Nucleus accumbens (tissue), 56 donors: Measurements from ENCODE around the gene ARHGAP24.
"Not testable (repeated sequence)": the region's sequence is repeated elsewhere in the genome, so short reads cannot be mapped to it uniquely, and the experiment has no call there.

Experiments
- DNase-seq, 56 donors: peaks; one replicate each; lab custom pipeline; 2025; lab: John Stamatoyannopoulos, UW

ARHGAP24 gene

DNA sequence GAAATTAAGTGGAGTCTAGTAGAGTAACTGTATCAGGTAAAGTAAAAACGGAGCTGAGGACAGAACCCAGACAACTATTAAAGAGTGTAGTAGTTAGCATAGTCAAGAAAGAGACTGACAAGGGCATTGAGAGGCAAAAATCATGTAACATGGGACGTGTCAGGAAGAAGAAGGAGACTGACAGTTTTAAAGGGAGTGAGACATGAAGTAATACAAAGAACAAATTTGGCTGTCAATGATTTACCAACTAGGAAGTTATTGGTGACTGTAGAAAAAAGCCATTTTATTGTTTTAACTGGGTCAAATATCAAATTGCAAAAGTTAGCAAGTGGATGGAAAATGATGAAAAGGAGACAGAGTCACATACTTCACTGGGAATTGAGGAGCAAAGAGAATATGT lies 462.6 kb downstream of the ARHGAP24 start:
- no peak for DNase-seq

DNA sequence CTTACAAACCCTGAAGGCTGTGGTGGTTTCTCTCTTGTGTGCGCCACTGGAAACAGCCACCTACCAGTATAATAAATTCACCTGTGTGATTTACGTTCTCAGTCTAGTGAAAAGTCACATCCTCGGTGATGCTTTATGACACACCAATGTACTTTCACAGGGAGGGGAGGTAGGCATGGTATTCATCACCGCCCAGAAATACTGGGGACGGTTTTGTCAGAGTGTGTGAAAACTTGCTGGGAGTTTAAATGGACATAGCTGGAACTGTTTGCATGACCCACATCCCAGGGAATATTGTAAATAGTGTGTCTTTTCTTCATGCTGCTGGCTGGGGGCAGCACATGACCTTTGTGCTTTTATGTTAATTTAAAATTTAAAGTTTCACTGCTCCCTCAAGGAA lies 463.1 kb downstream of the ARHGAP24 start:
- no peak for DNase-seq

DNA sequence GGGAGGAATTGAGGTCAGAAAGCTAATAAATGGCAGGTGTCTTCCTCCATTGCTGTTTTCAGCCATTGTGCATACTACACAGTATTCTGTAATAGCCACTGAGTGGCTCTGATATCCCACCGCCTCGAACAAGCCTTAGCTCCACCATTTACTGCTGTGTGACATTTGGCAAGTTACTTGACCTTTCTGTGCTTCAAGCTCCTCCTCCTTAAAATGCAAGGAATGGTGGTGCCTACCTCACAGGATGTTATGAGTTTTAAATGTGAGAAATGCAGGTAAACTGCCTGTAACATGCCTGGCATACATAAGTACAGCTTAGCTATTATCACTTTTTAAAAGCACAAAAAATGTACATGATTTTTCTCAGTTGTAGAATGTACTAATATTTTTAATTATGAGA lies 464.0 kb downstream of the ARHGAP24 start:
- no peak for DNase-seq

DNA sequence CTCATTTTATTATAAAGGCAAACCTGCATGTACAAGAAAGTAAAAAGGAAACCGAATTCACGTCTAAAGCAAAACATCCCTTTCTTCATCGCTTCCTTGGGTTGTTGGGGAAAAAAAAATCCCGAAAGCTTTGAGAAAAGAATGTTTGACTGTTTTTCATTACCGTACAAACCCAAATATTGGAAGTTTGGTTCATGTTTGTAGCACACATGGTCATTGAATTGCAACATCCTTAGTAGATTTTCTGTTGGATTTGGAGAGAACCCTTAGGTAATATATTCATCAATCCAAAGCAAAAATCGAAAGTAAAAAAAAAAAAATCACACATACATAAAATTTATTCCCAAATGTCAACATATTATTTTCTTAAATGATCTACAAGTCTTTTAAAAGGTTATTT lies 464.6 kb downstream of the ARHGAP24 start:
- no peak for DNase-seq

DNA sequence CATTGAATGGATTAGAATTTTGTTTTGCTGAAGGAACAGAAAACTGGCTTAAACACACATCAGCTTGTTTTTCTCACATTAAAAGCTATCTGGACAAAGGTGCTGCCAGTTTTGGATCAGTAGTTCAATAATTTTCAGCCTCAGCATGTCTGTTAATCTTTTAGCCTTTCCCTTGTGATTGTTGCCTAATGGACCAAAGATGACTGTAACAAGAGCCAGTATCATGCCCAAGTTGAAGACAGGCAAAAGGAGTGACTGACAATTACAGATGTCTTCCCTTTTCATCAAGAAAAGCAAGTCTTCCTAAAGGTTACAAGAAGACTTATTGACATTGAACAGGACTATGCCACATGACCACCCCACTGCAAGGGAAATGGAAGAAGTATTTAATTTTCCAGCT lies 465.2 kb downstream of the ARHGAP24 start:
- no peak for DNase-seq

DNA sequence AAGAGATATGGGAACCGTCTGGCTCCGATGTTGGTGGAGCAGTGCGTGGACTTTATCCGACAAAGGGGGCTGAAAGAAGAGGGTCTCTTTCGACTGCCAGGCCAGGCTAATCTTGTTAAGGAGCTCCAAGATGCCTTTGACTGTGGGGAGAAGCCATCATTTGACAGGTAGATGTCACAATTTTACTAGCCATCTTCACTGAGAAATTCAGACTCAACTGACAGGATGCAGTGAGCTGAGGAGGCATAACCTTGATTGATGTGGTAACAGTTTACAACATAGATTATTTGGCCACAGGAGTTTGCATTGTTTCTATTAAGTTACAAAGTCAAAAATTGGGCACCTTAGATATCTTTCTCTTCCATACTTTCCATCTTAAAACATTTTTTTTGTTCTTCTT lies 467.2 kb downstream of the ARHGAP24 start:
- no peak for DNase-seq

DNA sequence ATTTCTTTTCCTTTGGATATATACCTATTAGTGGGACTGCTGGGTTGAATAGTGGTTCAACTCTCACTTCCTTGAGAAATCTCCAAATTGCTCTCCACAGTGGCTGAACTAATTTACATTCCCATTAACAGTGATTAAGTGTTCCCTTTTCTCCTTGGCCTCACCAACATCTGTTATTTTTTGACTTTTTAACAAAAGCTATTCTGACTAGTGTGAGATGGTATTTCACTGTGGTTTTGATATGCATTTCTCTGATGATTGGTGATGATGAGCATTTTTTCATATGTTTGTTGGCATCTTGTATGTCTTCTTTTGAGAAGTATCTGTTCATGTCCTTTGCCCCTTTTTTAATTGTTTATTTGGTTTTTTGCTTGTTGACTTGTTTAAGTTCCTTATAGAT lies 471.9 kb downstream of the ARHGAP24 start:
- no peak for DNase-seq

DNA sequence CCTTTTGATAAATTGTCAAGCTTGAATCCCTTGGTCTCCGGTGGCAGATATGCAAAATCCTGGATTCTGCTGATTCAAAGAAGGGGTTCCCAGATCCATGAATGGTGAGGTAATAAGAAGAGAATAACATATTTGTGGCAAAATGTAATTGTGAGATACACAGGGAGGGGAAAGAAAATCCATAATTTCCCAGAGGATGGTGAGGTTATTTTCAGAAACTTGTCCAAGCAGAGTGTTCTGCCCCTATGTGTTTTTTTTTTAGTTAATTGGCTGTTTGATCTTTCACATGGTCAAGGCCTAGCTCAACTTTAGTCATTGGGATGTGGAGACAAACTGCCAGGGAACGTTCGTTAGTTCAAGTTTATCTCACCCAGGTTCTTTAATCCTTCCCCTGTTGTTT lies 476.1 kb downstream of the ARHGAP24 start:
- DNase-seq = no peak

DNA sequence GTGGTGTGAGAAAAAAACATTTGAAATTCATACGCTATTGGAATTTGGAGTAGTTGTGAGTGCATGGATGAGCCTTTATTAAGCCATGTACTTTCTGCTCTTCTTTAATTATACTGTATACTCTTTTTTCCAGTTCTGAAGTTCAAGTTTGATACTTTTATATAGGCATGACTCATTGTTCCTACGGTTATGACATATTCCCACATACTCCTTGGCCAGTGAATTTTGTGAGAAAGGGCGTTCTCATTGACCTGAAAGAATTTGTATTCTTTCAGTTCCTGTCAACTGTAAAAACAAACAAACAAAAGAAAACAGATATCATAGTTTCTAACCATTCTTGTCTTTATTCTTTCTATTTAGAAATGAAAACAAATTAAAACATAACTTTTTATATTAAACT lies 477.6 kb downstream of the ARHGAP24 start:
- no peak for DNase-seq

DNA sequence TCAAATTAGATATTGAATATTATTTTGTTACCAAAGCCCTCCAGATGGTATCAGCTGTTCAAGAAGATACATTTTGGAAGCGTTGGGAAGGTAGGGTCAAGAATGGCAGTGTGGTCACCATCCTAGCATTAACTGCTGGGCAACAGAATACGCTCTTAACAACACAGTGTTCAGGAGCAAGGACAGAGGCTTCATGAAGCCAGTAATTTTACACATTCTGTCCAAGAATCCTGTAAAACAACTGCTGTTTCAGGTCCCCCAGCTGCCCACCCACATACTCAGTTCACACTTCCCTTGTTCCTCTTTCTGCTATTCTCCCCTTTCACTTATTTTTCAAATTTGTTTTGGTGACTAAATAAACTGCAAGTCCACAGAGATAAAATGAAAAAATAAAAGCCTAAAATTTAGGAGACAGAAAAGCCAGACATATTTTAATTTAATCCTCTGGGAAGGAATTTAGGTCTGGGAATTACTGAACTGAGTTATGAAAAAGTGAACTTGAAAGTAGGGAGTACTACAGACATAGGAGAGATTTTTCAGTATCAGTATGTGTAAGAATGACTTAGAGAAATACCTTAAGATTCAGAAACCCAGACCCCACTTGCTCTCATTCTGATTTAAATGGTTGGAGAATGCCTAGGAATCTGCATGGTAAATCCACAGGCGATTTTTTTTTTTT lies 478.2 kb downstream of the ARHGAP24 start:
- no peak for DNase-seq

DNA sequence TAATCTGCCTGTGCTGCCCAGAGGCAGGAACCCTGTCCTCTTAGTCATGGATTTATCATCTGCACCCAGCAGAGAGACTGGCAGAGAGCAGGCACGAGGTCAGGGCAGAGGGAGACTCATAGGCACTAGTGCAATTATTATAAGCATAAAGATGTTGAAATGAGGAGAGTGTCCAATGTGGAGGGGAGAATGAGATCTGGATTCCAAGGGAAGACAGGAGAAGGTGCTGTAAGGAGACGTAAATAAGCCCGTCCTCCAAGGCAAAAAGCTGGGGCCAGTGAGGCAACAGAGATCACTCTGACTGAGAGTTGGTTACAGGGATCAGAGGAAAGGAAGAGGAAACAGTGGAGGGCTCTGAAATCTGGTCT lies 478.7 kb downstream of the ARHGAP24 start:
- no peak for DNase-seq

DNA sequence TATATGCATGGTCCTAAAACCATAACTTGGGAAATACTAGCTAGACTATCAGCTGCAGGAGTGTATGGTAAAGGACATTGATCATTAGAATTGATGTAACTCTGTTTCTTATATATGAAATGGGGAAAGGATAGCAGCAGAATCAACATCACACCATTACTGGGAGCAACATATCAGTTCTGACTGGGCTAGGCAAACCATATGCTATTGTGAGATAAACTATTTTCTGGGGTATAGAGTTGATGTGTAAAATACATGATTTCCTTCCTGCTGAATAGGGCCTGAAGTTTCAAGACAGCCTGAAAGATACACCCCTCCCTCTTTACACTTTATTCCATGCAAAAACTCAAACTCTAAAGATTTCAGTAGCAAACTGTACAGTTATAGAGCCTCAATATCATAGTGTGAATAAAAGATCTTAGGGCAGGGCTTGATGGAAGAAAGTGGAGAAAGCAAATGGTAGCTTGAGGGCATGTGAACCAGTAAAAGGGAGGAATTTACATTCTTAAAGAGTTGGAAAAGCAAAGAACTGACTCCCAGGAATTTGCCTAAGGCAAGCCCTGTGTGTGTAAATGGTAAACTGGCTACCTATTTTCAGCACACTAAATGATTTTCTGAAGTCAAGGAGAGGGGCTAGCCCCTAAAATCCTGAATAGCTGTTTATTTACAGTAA lies 480.8 kb downstream of the ARHGAP24 start:
- no peak for DNase-seq

DNA sequence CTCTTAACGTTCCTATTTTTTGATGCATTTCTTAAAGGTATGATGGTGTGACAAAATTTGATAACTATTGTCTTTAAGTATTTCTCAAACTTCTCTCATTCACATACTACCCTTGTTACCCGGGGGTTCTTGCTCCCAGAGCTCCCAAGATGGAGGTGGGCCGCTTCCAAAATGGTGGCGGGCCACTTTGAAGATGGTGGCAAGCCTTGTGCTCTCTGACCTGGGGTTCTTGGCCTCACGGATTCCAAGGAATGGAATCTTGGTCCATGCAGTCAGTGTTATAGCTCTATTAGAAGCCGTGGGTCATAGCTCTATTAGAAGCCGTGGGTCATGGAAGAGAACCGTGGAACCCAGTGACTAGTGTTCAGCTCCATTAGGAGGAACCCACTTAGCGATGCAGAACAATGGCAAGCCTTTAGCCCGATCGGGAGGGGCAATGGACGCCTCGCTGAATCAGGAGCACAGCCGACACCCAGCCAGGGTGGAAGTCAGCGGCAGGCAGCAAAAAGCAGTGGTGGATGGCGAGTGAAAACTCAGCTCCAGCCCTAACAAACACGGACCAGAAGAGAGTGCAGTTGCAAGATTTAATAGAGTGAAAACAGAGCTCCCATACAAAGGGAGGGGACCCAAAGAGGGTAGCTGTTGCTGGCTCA lies 481.5 kb downstream of the ARHGAP24 start:
- DNase-seq = no peak

DNA sequence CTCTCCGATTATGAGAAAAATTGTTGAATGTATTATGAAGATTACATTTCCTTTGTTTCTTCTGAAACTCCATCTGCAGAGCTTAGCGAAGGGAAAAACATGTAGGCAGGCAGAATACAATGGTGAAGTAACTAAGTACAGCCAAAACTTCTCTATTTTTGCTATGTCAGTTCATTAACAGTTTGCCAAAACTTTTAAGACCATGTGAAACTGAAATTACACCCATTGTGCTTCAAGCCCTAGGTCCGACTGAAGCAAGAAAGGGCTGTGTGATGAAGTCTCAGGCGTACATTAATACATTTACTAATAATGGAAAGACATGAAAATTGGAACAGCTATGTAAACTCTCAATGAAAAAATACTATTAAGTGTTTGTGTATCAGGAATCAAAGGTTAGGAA lies 486.9 kb downstream of the ARHGAP24 start:
- DNase-seq = no peak

DNA sequence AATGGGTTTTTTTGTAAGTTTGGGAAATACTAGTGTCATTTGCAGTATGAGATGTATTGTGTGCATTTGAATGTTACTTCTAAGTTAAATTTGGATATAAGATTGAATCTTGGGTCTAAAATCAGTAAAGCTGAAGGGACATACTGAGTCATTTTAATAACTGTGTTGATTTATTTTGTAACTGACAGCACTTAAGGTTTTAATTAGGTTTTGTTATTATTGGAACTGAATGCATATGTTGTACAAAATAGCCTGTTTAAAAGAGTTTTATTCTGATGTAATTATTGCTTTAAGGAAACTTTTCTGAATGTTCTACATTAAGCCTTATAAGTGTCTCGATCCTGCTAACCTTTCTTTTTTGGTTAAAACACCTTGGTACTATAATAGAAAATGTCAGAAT lies 488.3 kb downstream of the ARHGAP24 start:
- no peak for DNase-seq

DNA sequence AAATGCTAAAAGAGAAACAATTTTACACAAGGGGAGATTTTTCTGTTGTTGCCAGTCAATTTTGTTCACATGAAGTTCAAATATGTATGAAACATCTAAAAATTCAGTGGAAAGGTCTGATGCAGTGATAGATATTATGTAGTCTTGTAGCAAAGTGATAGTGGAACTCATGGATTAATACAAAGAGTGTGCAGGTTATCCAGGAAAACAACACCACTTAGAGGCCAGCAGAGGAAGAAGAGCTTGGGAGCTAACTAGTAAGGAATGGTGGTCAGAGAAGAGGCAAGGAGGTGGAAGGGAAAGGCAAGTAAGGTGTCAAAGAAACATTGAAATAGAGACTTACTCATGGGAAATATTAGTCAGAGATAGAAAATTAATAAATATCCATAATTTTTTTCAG lies 489.3 kb downstream of the ARHGAP24 start:
- DNase-seq = no peak

DNA sequence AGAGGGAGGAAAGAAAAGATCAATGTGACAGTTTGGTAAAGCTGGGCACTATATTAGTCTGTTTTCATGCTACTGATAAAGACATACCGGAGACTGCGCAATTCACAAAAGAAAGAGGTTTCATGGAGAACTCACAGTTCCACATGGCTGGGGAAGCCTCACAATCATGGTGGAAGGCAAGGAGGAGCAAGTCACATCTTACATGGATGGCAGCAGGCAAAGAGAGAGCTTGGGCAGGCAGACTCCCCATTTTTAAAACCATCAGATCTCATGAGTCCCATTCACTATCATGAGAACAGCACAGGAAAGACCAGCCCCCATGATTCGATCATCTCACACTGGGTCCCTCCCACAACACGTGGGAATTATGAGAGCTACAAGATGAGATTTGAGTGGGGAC lies 490.1 kb downstream of the ARHGAP24 start:
- not testable (repeated sequence) for DNase-seq

DNA sequence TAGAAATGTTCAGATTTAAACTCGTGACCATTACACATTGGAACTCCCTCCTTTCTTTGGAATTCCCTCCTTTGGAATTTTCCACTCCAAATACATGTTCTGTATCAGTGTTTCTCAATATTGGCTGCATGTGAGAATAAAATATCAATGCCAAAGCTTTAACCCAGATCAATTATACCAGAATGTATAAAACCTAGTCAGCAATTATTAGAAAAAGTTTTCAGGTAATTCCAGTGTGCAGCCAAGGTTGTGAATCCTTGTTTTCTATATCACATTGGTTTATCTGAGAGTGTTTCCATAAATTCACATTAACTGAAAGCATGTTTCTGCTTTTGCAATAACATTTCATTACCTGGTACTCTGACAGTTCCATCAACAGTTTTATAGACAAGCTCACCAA lies 490.6 kb downstream of the ARHGAP24 start:
- no peak for DNase-seq

DNA sequence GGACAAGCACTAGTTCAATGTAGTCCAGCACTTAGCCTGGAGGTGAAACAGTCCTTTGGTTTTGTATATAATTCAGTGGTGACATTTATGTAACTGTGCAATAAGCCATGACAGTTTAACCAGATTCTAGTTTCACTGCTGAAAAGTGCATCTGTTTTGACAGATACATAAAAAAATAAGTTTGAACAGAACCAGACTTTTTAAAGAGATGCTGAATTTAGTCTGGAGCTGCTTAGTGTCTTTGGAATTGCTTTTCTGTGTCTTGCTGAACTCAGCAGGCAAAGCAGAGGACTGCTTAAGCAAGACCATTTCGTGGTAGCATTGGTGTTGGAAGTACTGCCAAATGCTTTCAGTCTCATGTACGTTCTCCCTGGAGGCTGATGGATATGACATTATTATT lies 491.4 kb downstream of the ARHGAP24 start:
- DNase-seq = no peak

DNA sequence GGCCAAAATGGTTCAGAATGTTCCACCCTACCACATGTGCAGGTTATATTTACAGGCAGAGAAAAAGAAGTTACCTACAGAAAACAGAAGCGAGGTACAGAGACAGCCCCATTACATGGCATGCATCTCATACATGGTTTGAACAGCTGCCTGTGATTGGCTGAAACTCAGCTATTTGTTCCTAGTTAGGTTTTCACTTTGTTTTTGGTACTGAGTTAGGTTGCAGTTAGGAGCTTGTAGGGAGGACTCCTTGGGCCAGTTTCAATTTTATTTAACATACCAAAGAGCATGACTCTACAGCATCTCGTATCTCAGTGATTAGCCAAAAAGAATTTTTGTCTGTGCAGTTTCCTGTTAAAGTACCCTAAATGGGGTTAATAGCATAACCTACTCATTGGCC lies 492.9 kb downstream of the ARHGAP24 start:
- no peak for DNase-seq

DNA sequence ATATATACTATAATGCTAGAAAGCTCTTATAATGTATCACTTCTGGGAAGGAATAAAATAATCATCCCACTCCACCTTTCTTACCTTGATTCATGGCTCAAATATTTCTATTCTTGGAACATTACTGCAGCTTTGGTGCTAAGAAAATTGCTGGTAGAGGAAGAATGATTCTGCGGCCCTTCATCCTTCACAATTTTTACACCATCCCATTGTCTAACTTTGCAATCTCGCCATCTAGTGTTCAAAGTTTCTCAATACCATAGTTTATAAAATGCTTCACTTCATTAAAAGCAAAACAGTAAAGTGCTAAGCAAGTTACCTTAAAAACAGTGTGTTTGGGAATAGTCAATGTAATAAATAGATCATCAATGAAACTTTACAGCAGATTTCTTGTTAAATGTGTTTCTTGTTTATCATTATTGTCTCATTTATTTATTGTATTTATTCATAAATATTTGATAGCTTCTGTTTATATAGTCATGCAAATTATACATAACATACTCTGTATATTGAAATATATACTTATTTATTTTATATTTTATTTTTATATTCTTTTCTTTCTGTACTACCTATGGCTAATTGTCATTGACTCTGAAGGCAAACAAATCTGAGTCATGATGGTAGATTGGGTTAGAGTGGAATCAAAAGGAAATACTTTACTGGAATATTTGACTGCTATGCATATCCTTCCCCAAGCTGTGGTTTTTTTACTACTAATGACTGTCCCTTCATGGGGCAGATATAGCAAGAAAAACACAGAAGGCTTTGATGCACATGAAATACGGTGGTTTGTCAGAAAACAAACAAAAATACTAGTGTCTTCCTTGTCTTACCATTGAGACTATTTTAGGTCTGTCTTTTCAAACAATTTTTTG lies 494.2 kb downstream of the ARHGAP24 start:
- DNase-seq = no peak
